CD4-positive, alpha-beta T cell treated with Interleukin-6 for 4 hours (primary cell): ENCODE measurements around the gene PROX2.

Experiments
- DNase-seq: peaks from one replicate; pipeline ENCODE4 v3.0.0-alpha.2; 2020; ENCODE audit warnings: mixed read lengths

The PROX2 gene

DNA sequence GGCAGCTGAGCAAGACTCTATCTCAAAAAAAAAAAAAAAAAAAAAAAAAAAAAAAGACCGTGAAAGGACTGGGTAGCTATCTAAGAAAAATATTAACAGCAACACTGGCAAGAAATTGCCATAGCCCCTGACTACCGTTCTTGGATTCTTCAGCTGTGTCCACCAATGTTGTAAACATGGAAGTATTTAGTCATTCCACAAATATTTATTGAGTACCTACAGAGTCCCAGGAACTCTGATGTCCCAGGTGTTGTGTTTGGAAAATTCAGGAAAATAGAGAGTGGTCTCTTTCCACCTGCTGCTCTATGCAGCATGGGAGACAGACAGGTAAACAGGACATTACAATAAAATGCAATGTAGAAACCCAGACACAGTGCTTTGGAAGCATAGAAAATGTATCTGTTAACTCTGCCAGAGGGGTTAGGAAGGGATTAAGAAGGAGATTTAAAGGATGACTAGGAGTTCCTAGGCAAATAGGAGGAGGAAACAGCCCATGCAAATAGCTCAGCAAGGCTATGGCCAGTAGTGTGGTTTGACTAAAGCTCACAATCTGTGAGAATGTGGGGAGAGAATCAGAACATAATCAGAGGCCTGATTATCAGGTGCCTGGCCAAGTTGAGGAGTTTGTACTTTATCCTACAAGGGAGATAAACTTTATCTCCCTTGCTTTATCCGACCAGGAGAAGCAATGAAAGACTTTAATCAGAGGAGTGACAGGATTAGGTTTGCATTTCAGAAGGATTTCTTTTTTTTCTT lies 3.7 kb upstream of the PROX2 start:
- DNase-seq: no peak

DNA sequence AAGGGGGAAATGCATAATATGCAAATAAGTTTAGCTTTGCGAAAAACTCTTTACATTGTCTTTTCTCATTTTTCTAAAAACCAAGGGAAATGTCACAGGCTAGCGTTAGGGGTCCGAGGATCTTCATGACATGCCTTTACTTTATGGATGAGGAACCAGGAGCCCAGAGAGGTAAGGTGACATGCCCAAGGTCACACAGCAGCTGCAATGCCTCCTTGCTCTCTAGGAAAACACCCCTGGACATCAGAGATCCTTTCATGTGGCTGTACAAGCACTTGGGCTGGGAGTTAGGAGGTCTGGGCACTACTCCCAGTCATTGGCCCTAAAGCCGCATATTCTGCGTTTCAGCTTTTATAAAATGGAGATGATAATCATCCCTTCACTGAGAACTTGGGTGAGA lies 741 bp downstream of the PROX2 start:
- DNase-seq: no peak

DNA sequence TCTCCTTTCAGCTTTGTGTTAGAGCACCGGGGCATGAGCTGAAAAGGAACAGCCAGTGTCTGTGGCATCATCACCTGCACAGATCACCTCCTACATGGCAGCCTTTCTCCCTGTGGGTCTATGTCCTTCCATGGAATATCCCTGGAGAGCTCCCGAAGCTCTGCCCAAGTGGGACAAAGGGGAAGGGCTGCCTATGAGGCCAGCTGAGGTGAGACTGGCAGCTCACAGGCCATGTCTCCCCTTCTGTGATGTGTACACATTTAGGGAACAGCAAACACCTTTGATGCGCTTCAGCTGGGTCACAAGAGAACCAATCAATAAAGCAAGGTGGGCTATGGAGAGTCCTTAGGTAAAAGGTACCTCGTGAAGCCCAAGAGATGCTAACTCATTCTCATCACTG lies 4.1 kb downstream of the PROX2 start:
- DNase-seq: no peak

DNA sequence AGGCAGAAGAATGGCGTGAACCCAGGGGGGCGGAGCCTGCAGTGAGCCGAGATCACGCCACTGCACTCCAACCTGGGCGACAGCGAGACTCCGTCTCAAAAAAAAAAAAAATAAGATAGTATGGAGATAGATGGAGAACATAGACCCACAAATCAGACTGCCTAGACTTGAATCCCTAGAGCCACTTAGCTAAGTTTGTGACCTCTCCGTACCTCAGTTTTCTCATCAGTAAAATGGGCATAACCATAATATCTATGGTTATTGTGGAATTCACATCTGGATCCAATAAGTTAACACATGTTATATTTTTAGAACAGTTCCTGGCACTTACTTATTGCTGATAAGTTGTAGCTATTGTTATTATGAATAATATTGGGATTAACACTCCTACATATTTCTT lies 7.2 kb downstream of the PROX2 start:
- no peak for DNase-seq

GRCh38 chr14:74867673-74868072 lies 8.3 kb downstream of the PROX2 start:
- peak; percentile 66 for DNase-seq

- DNase-seq: no peak
Observed at GRCh38 chr14:74866708-74867389, 9.1 kb downstream of the PROX2 start.

- DNase-seq: no peak
Observed at GRCh38 chr14:74865156-74865555, 10.8 kb downstream of the PROX2 start.

DNA sequence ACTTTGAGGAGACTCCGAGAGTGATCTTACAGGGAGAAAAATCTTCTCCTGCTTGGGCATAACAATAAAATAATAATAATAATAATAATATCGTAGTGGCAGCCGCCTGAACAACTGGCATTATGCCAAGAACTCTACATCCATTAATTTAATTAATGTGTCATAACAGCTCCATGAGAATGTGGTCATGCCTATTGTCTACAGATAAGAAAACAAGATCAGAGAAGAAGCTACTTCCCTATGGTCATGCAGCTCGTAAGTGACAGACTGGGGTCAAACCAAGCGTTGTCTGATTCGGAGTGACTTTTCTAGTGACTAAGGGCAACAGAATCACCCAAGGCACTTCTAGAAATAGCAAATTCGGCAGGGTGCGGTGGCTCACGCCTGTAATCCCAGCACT lies 11.7 kb downstream of the PROX2 start:
- no peak for DNase-seq

GRCh38 chr14:74863274-74863673 lies 12.7 kb downstream of the PROX2 start:
- no peak for DNase-seq

DNA sequence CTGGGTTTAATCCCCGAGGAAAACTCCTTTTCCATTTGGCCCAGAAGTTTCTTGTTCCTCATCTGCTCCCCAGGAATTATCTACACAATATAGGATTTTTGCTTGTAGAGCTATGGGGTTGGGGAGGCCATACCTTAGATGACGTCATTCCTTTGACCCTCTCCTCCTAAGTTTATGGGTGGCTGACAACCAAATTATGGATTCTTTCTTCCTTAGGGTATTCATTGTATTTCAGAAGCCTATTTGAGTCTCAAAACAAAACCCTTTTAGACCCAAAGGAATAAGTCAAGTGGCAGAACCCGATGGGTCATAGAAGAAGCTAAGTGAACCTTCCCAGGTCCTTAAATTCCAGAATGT lies 14.2 kb downstream of the PROX2 start:
- DNase-seq: no peak

DNA sequence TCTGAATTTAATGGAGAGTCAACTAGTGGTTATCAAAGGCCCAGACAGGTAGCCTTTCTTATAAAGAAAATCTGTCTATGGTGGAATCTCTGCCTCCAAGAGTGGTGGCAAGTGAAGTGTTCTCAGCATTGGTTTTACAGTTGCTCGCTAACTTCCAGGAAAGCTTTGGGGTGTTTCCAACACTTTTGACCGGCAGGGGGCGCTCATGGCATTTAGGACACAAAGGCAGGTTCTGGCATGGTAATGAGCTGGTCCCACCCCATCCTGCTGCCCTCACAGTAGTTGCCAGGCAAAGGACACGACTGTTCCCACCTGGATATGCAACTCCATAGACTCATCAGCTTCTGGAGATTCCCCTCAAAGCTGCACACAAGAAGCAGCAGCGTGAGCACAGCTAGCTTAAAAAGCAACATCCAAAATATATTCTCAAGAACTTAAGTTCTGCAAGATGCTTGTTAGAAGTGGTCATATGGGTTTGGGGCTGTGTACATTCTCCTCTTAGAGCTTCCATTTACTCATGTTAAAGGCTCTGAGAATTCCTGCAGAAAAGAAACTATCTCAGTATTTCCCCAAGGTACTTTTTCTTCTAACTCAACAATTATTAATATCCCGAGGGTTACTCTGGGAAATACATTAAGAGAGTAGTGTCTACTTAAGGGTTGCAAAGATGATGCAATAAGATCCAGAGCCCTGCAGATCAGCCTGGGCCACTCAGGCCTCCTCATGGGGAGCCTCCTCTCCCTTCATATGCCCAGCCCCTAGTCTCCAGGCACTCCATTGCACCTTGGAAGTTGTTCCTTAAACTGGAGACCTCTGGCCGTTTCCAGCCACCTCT lies 14.8 kb downstream of the PROX2 start:
- peak; percentile 96 for DNase-seq

GRCh38 chr14:74859757-74860552 lies 16.0 kb downstream of the PROX2 start:
- DNase-seq: no peak

DNA sequence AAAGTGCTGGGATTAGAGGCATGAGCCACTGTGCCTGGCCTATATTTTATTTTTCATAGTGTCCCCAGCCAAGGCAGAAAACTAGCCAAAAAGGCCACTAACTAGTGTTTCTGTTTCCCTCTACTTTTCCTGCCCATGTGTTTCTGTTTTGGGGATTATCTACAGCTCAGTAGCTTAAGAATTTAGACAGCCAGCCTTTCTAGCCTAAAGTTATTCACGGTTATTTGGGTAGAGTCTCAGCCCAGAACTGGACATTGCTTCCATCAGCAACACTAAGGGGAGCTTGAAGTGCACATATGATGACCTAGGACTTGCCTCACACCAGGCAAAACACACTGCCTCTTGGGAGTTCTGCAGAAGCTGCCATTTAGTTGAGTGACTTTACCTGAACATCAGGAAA lies 17.9 kb downstream of the PROX2 start:
- DNase-seq: no peak

GRCh38 chr14:74856366-74856765 lies 19.6 kb downstream of the PROX2 start:
- DNase-seq: no peak

GRCh38 chr14:74855945-74856344 lies 20.0 kb downstream of the PROX2 start:
- DNase-seq: no peak

- no peak for DNase-seq
Observed at GRCh38 chr14:74855021-74855420, 20.9 kb downstream of the PROX2 start.

DNA sequence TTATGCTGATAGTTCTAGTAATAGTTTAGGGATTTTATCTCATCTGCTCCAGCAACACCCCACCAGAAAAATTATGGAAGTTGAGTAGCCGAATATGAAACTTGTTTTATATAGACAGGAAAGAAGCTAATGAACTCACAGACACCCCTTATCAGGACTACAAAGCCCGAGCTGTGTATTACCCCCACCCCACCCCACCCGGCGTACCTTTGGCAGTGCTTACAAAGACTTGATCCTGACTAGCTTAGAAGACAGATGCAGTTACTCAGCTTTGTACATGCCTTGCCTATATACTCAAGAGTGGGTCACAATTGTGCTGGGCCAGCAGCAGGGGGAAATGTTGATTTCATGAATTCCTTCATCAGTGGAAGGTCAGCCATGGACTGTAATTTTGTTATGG lies 22.4 kb downstream of the PROX2 start:
- no peak for DNase-seq

- no peak for DNase-seq
Observed at GRCh38 chr14:74852922-74853530, 22.9 kb downstream of the PROX2 start.

DNA sequence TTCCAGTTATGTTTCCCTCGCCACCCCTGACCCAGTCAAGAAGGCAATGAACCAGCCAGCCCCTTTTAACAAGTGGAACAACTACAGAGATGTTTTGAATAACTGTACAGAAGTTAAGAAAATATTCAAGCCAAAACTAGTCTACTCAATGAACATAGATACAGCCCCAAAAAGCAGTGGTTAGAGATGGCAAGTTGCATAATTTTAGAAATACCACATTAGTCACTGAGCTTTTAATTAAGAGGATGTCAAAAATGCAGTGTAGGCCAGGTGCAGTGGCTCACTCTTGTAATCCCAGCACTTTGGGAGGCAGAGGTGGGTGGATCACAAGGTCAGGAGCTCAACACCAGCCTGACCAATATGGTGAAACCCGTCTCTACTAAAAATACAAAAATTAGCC lies 27.2 kb downstream of the PROX2 start:
- DNase-seq: no peak

GRCh38 chr14:74846968-74847665 lies 28.8 kb downstream of the PROX2 start:
- DNase-seq: no peak

DNA sequence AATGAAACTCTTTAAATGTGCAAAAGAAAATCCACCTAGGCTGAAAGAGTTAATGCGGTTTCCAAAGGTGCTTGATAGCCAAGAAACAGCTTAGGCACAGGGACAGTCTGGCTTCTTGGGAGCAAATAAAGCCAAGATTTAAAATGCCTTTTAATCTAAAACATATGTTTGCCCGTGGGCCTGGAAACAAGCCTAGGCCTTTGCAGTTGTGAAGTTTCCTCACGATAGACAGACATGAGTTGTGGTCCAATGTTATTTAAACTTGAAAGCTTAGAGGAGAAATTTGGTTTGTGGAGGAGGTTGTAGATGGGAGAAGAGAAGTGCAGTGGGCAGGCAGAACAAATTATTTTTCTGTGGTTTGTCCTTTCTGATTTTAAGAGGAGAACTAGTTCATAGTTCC lies 29.8 kb downstream of the PROX2 start:
- DNase-seq: no peak

DNA sequence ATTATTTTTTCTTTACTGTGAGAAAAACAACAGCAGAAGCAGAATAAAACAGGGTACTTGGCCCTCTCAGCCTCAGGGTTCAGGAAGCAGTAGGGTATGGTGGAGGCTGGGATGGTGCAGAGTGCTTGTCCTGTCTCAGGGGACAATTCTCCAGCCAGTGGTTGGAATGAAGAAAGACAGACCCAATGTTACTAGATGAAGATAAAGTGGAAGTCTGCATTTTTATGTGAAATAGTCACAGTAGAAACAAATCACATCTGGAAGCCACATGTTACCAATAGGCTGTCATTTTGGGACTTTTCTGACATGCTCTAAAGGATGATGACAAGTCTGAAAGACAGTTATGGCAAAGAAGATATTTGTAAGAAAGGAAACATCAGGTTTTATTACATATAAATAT lies 32.3 kb downstream of the PROX2 start:
- no peak for DNase-seq
